ENCODE results near the gene ST6GAL1. TPM values are rescaled to one million over a fixed set of nuclear protein-coding genes. Genes with fewer than 3 reads are reported as not detected.
A peak's percentile ranks its signal among the peaks of the same experiment; 100 is the strongest.
"Not testable (repeated sequence)": the region's sequence is repeated elsewhere in the genome, so short reads cannot be mapped to it uniquely, and the experiment has no call there.

Gene ST6GAL1, protein sequence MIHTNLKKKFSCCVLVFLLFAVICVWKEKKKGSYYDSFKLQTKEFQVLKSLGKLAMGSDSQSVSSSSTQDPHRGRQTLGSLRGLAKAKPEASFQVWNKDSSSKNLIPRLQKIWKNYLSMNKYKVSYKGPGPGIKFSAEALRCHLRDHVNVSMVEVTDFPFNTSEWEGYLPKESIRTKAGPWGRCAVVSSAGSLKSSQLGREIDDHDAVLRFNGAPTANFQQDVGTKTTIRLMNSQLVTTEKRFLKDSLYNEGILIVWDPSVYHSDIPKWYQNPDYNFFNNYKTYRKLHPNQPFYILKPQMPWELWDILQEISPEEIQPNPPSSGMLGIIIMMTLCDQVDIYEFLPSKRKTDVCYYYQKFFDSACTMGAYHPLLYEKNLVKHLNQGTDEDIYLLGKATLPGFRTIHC
- total RNA-seq, result 10 to 100 TPM; 24.7 to 58.1 (median 44.5) TPM

DNA sequence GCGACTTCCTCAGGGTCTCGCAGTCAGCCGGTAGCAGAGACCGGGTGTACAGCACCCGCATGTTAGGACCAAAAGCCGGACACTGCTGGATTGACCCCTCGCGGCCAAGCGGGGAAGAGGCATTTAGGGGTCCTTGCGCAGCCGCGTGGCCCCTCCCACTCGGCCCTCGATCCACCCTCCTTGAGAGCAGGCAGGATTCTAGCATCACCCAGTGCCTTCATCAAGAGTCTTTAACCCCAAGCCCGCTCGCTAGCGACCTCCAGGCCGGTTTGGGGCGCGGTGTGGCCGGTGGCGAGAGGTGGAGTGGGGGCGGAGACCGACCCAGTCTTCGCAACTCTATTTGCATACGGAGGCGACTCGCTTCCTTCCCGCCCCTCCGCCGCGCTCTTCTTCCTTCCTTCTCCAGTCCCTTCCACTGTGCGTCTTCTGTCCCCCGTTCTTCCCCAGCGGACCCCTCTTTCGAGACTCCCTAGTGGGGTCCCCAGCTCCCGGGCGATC, at the start of gene ST6GAL1:
TSS of gene ST6GAL1 (plus strand) at position 384 of the 498 bp plus-strand sequence. CDS start 112,178 bp downstream, outside the sequence.
- peaks cover 0 to 5% (median 0%) of the 10 kb centered on the region in 3 donors for H3K36me3 ChIP-seq
- peak in 1 of 2 donors; percentile 35 for DNase-seq (ENCODE audit: low spot score in 2 of 2)
- 1% methylated on average over 38 of the region's 38 CpGs for WGBS, 2 donors
- peak within 1 kb of the TSS; percentile 61 to 93 (median 80) for H3K4me3 ChIP-seq
- H3K27me3 ChIP-seq, result no peaks in the 10 kb centered on the region
- TF ChIP-seq, protein P1, sequence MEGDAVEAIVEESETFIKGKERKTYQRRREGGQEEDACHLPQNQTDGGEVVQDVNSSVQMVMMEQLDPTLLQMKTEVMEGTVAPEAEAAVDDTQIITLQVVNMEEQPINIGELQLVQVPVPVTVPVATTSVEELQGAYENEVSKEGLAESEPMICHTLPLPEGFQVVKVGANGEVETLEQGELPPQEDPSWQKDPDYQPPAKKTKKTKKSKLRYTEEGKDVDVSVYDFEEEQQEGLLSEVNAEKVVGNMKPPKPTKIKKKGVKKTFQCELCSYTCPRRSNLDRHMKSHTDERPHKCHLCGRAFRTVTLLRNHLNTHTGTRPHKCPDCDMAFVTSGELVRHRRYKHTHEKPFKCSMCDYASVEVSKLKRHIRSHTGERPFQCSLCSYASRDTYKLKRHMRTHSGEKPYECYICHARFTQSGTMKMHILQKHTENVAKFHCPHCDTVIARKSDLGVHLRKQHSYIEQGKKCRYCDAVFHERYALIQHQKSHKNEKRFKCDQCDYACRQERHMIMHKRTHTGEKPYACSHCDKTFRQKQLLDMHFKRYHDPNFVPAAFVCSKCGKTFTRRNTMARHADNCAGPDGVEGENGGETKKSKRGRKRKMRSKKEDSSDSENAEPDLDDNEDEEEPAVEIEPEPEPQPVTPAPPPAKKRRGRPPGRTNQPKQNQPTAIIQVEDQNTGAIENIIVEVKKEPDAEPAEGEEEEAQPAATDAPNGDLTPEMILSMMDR (IDR thresholded peaks at IDR 0.05), result peak in 4 of 5 experiments; percentile 9 to 61 (median 48)
- TF ChIP-seq POLR2A (IDR thresholded peaks at IDR 0.05), result peak in 1 of 2 donors; percentile 45
- peak in 1 of 2 donors; percentile 53 for TF ChIP-seq EP300 (IDR thresholded peaks at IDR 0.05)
- peak within 1 kb of the TSS; percentile 60 to 89 (median 86) for H3K27ac ChIP-seq
- peaks cover 0 to 33% (median 11%) of the 10 kb centered on the region in 4 donors for H3K4me1 ChIP-seq
- no peaks in the 10 kb centered on the region for H3K9me3 ChIP-seq

DNA sequence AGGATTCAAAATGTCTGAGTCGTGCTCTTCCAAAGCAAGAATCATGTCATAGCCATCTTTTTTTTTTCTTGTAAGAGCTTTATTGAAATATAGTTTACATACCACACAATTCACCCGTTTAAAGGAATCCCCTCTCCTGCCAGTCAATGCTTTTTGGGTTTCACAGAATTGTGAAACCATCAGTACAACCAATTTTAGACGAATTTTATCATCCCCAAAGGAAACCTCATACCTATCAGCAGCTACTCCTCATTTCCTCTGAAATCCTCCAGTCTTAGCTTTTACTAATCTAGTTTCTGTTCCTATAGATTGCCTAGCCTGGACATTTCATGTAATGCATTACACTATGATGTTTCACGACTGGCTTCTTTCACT, 48.2 kb upstream of the ST6GAL1 start:
- Histone ChIP-seq H3K27ac (no peak overlapping the region), H3K9me3 (no peaks in the 10 kb centered on the region), H3K36me3 (no peaks in the 10 kb centered on the region), H3K4me1 (no peaks in the 10 kb centered on the region), H3K27me3 (no peaks in the 10 kb centered on the region), H3K4me3 (no peak overlapping the region)
- TF ChIP-seq, protein P1 (IDR thresholded peaks at IDR 0.05), result no peak
- TF ChIP-seq POLR2A (IDR thresholded peaks at IDR 0.05) (no peak), EP300 (IDR thresholded peaks at IDR 0.05) (no peak)
- no peak for DNase-seq (ENCODE audit: low spot score in 2 of 2)
- 51 to 59% methylated on average over 4 of the region's 4 CpGs for WGBS, 2 donors

DNA sequence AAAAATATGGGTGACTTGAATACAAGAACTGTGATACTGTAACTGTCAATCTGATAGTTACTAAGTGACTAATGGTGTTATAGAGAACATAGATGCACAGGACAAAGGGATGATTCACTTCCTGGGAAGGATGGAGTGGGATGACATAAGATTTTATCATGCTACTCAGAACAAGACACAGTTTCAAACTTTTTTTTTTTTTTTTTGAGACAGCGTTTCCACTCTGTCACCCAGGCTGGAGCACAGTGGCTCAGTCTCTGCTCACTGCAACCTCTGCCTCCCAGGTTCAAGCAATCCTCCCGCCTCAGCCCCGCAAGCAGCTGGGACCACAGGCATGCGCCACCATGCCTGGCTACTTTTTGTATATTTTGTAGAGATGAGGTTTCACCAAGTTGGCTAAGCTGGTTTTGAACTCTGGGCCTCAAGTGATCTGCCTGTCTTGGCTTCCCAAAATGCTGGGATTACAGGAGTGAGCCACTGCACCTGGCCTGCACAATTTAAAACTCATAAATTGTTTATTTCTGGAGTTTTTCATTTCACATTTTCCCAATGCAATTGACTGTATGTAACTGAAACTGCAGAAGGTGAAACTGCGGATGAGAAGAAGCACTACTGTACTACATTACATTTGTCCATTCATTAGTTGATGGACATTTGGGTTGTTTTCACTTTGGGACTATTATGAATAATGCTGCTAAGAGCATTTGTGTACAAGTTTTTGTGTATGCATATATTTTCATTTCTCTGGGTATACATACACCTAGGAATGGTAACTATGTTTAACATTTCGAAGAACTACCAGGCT, 47.2 kb upstream of the ST6GAL1 start:
- Histone ChIP-seq H3K9me3 (no peaks in the 10 kb centered on the region), H3K36me3 (no peaks in the 10 kb centered on the region), H3K27ac (no peak overlapping the region), H3K27me3 (no peaks in the 10 kb centered on the region), H3K4me3 (no peak overlapping the region), H3K4me1 (no peaks in the 10 kb centered on the region)
- TF ChIP-seq EP300 (IDR thresholded peaks at IDR 0.05) (no peak), POLR2A (IDR thresholded peaks at IDR 0.05) (no peak)
- TF ChIP-seq, protein P1 (IDR thresholded peaks at IDR 0.05), result no peak
- no peak for DNase-seq (ENCODE audit: low spot score in 2 of 2)
- WGBS, 2 donors, result 72 to 75% methylated on average over 6 of the region's 6 CpGs

DNA sequence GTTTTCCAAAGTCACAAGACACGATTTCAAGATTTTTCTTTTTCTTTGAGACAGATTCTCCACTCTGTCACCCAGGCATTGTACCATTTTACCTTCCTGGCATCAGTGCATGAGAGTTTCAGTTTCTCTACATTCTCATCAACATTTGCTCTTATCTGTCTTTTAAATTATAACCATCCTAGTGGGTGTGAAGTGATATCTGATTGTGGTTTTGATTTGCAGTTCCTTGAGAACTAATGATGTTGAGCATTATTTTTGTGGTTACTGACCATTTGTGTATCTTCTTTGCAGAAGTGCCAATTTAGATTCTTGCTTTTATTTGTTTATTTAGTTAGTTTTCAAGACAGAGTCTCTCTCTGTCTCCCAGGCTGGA, 46.7 kb upstream of the ST6GAL1 start:
- H3K4me1 ChIP-seq, result no peaks in the 10 kb centered on the region
- no peaks in the 10 kb centered on the region for H3K36me3 ChIP-seq
- WGBS, 2 donors, result 89 to 97% methylated on average over 1 of the region's 1 CpG
- DNase-seq (ENCODE audit: low spot score in 2 of 2), result no peak
- TF ChIP-seq, protein P1 (IDR thresholded peaks at IDR 0.05), result no peak
- no peak for TF ChIP-seq EP300 (IDR thresholded peaks at IDR 0.05)
- no peak for TF ChIP-seq POLR2A (IDR thresholded peaks at IDR 0.05)
- no peaks in the 10 kb centered on the region for H3K27me3 ChIP-seq
- H3K4me3 ChIP-seq, result no peak overlapping the region
- no peak overlapping the region for H3K27ac ChIP-seq
- no peaks in the 10 kb centered on the region for H3K9me3 ChIP-seq

DNA sequence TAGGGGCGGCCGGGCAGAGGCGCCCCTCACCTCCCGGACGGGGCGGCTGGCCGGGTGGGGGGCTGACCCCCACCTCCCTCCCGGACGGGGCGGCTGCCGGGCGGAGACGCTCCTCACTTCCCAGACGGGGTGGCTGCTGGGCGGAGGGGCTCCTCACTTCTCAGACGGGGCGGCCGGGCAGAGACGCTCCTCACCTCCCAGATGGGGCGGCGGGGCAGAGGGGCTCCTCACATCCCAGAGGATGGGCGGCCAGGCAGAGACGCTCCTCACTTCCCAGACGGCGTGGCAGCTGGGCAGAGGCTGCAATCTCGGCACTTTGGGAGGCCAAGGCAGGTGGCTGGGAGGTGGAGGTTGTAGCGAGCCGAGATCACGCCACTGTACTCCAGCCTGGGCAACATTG, 45.5 kb upstream of the ST6GAL1 start:
- not testable (repeated sequence) for DNase-seq (ENCODE audit: low spot score in 2 of 2); H3K4me1 ChIP-seq; H3K36me3 ChIP-seq; H3K9me3 ChIP-seq; H3K4me3 ChIP-seq; H3K27me3 ChIP-seq; H3K27ac ChIP-seq
- 98% methylated on average over 22 of the region's 29 CpGs for WGBS, 2 donors
